Measurements from ENCODE around the gene GPHB5.
A peak's percentile ranks its signal among the peaks of the same experiment; 100 is the strongest.
"Not testable (repeated sequence)": the region's sequence is repeated elsewhere in the genome, so short reads cannot be mapped to it uniquely, and the experiment has no call there.

Gene GPHB5

GRCh38 chr14:63322897-63323573 lies 4.3 kb upstream of the GPHB5 start:
- TF ChIP-seq POLR2AphosphoS5 (IDR thresholded peaks at IDR 0.05; ENCODE audit: low read depth, low read length) = no peak
- no peak for TF ChIP-seq POLR2A (IDR thresholded peaks at IDR 0.05; ENCODE audit: low read depth, low read length)
- no peak for TF ChIP-seq TAF1 (IDR thresholded peaks at IDR 0.05; ENCODE audit: borderline replicate concordance, low read depth, low read length)
- no peak for DNase-seq (ENCODE audit: insufficient read length)
- no peak for FAIRE-seq

- no peak for TF ChIP-seq TAF1 (IDR thresholded peaks at IDR 0.05; ENCODE audit: borderline replicate concordance, low read depth, low read length)
- TF ChIP-seq POLR2A (IDR thresholded peaks at IDR 0.05; ENCODE audit: low read depth, low read length) = no peak
- TF ChIP-seq POLR2AphosphoS5 (IDR thresholded peaks at IDR 0.05; ENCODE audit: low read depth, low read length) = no peak
- DNase-seq (ENCODE audit: insufficient read length) = no peak
- no peak for FAIRE-seq
Observed at GRCh38 chr14:63322472-63322871, 3.7 kb upstream of the GPHB5 start.

- DNase-seq (ENCODE audit: insufficient read length) = no peak
- TF ChIP-seq POLR2A (IDR thresholded peaks at IDR 0.05; ENCODE audit: low read depth, low read length) = no peak
- FAIRE-seq = no peak
Observed at GRCh38 chr14:63308723-63309317, 9.9 kb downstream of the GPHB5 start.

- DNase-seq (ENCODE audit: insufficient read length); FAIRE-seq: not testable (repeated sequence)
Observed at GRCh38 chr14:63304429-63304828, 14.3 kb downstream of the GPHB5 start.

GRCh38 chr14:63301891-63302534 lies 16.7 kb downstream of the GPHB5 start:
- DNase-seq (ENCODE audit: insufficient read length) = no peak
- TF ChIP-seq POLR2AphosphoS5 (IDR thresholded peaks at IDR 0.05; ENCODE audit: low read depth, low read length) (no peak), POLR2A (IDR thresholded peaks at IDR 0.05; ENCODE audit: low read depth, low read length) (no peak), TAF1 (IDR thresholded peaks at IDR 0.05; ENCODE audit: borderline replicate concordance, low read depth, low read length) (no peak)
- FAIRE-seq = no peak

GRCh38 chr14:63300854-63301253 lies 17.9 kb downstream of the GPHB5 start:
- no peak for FAIRE-seq
- TF ChIP-seq POLR2AphosphoS5 (IDR thresholded peaks at IDR 0.05; ENCODE audit: low read depth, low read length) (no peak), POLR2A (IDR thresholded peaks at IDR 0.05; ENCODE audit: low read depth, low read length) (no peak), TAF1 (IDR thresholded peaks at IDR 0.05; ENCODE audit: borderline replicate concordance, low read depth, low read length) (no peak)
- DNase-seq (ENCODE audit: insufficient read length) = no peak

- FAIRE-seq (no peak), DNase-seq (ENCODE audit: insufficient read length) (no peak)
- TF ChIP-seq POLR2AphosphoS5 (IDR thresholded peaks at IDR 0.05; ENCODE audit: low read depth, low read length) (no peak), POLR2A (IDR thresholded peaks at IDR 0.05; ENCODE audit: low read depth, low read length) (no peak), TAF1 (IDR thresholded peaks at IDR 0.05; ENCODE audit: borderline replicate concordance, low read depth, low read length) (no peak)
Observed at GRCh38 chr14:63299351-63300110, 19.2 kb downstream of the GPHB5 start.

GRCh38 chr14:63297372-63298063 lies 21.2 kb downstream of the GPHB5 start:
- FAIRE-seq (no peak), DNase-seq (ENCODE audit: insufficient read length) (no peak)
- TF ChIP-seq POLR2AphosphoS5 (IDR thresholded peaks at IDR 0.05; ENCODE audit: low read depth, low read length) (no peak), TAF1 (IDR thresholded peaks at IDR 0.05; ENCODE audit: borderline replicate concordance, low read depth, low read length) (no peak), POLR2A (IDR thresholded peaks at IDR 0.05; ENCODE audit: low read depth, low read length) (no peak)

GRCh38 chr14:63296060-63296563 lies 22.6 kb downstream of the GPHB5 start:
- no peak for FAIRE-seq
- no peak for TF ChIP-seq TAF1 (IDR thresholded peaks at IDR 0.05; ENCODE audit: borderline replicate concordance, low read depth, low read length)
- TF ChIP-seq POLR2AphosphoS5 (IDR thresholded peaks at IDR 0.05; ENCODE audit: low read depth, low read length) = no peak
- TF ChIP-seq POLR2A (IDR thresholded peaks at IDR 0.05; ENCODE audit: low read depth, low read length) = no peak

GRCh38 chr14:63295231-63295685 lies 23.5 kb downstream of the GPHB5 start:
- TF ChIP-seq POLR2AphosphoS5 (IDR thresholded peaks at IDR 0.05; ENCODE audit: low read depth, low read length) (no peak), TAF1 (IDR thresholded peaks at IDR 0.05; ENCODE audit: borderline replicate concordance, low read depth, low read length) (no peak), POLR2A (IDR thresholded peaks at IDR 0.05; ENCODE audit: low read depth, low read length) (no peak; the same call in 1 of the 2 replicates)
- DNase-seq (ENCODE audit: insufficient read length) (no peak), FAIRE-seq (peak; percentile 54)

More at GRCh38 chr14:63296060-63296563, 22.6 kb downstream of the GPHB5 start:
- no peak for DNase-seq (ENCODE audit: insufficient read length)

- DNase-seq (ENCODE audit: insufficient read length) (no peak), FAIRE-seq (no peak)
- TF ChIP-seq TAF1 (IDR thresholded peaks at IDR 0.05; ENCODE audit: borderline replicate concordance, low read depth, low read length) (no peak), POLR2AphosphoS5 (IDR thresholded peaks at IDR 0.05; ENCODE audit: low read depth, low read length) (no peak), POLR2A (IDR thresholded peaks at IDR 0.05; ENCODE audit: low read depth, low read length) (no peak)
Observed at GRCh38 chr14:63292805-63293204, 25.9 kb downstream of the GPHB5 start.
